GM21390 (cell line): ENCODE data around the gene TMEFF1.

Experiments
- ATAC-seq: cut with Tn5 transposase; IDR thresholded peaks from one replicate; pipeline ENCODE4 v1.9.1; 2021; ENCODE audit not compliant: unreplicated experiment

The TMEFF1 gene

DNA sequence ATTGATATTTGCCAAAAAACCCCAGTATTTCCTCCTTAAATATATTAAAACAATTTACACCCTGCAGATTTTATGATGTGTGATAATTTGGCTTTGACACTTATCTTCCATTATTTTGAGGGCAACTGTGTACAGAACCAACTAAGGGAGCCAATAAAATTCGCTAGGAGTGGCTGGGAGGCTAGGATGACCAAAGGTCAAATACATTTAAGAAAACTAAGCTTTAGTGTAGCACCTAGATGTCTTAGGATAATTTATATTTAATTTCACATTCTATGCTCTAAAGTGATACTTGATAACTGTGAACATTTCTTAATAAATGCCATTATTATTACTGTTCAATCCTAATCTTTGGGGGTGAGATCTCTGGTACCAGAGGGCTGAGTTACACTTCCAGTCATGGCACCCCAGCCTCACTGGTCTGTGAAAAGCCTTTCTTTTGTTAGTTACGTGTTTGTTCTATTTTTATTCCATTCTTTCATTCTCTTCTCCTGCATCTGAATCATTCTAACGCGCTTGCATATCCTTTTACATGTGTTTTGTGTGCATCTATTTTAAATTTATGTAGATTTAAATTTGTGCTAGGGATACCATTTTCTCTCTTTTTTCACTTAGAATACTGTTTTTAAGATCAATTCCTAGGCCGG, 26.9 kb upstream of the TMEFF1 start:
- no peak for ATAC-seq

DNA sequence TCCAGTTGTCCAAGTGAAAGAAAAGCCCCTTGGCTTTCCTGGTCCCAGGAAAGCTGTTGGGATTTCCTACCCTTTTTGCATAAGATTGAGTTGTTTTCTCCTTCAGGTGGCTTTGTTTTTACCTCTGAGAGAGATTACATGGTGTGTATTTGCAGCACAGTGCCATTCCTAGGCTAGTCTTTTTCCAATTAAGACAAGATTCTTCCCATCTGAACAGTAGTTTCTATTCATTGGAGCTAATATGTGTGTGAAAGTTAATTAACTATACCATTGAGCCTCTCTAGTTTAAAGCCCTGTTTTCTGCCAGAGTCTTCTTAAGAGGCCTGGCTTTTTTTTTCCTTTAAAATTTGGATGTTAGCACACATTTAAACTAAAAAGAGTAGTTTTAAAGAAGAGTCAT, 25.9 kb upstream of the TMEFF1 start:
- ATAC-seq, result no peak

- ATAC-seq, result no peak
These were observed 24.7 kb upstream of the TMEFF1 start for GRCh38 chr9:100448266-100448665.

- peak; percentile 81 for ATAC-seq
These were observed 23.5 kb upstream of the TMEFF1 start for GRCh38 chr9:100449420-100449819.

DNA sequence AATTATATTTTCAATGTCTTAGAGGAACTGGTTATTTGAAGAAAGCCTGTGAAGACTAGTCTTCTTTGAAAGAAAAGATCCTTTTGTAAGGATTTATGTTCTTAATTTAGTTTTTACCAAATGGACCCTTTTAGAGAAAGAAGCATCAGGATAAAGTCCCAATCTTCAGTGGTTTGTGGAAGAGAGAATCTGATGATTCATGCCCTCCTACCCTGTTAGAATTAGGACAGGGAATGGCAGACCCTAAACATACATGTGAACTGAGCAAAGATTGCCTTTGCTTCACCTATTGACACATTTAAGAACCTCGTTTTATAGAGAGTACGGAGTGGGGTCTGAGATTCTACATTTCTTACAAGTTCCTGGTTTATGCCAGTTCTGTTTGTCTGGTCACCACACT, 20.1 kb upstream of the TMEFF1 start:
- ATAC-seq, result no peak

- no peak for ATAC-seq
These were observed 17.5 kb upstream of the TMEFF1 start for GRCh38 chr9:100455470-100455869.

DNA sequence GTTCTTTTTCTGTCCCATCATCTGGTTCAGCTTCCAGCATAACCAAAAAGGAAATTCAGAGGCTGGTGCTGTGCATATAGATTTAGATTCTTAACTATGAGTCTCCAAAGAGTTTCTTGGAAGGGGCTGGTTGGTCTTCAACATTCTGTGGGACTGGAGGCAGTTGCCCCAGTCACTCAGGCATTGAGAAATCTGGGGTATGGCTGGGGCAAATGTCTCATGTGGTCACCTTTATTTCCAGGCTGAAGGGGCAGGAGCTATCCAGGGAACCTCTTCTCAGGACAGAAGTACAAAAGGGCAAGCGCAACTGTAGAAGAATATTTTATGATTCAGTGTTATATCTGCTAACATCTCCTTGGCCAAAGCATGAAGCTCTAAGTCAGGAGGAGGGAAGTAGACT, 15.4 kb upstream of the TMEFF1 start:
- no peak for ATAC-seq

- no peak for ATAC-seq
These were observed 13.0 kb upstream of the TMEFF1 start for GRCh38 chr9:100459963-100460362.

DNA sequence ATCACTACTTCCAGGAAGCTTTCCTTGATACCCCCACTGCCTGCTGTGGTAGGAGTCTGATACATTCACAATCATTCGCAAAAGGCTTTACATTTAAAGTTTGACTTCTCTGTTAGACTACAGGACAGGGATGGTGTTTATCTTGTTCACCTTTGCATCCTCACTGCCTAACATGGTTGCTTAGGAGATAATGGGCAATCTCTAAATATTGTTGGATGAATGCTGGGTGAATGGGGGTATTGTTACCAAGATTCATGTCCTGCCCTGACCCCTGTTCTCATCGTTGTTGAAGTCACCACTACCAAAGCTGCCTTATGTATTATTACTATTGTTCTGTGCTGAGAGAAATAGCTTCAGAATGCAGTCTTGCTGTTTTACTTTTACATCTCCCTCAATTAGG, 7.7 kb upstream of the TMEFF1 start:
- ATAC-seq, result no peak

DNA sequence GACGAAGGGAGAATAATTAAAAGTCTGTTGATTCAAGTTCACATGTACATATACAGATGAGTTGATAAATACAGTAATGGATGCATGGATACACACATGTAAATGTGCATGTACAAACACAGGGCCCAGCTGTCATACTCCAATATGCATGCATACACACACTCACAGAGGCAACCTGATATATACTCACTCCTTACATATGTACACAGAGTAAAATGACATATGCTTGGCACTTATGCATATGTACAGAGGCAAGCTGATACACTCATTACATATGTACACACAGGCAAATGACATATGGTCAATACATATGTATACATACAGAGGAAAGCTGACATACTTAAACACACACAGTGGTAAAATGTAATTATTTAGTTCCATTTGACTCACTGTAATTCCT, 7.2 kb upstream of the TMEFF1 start:
- ATAC-seq, result no peak

DNA sequence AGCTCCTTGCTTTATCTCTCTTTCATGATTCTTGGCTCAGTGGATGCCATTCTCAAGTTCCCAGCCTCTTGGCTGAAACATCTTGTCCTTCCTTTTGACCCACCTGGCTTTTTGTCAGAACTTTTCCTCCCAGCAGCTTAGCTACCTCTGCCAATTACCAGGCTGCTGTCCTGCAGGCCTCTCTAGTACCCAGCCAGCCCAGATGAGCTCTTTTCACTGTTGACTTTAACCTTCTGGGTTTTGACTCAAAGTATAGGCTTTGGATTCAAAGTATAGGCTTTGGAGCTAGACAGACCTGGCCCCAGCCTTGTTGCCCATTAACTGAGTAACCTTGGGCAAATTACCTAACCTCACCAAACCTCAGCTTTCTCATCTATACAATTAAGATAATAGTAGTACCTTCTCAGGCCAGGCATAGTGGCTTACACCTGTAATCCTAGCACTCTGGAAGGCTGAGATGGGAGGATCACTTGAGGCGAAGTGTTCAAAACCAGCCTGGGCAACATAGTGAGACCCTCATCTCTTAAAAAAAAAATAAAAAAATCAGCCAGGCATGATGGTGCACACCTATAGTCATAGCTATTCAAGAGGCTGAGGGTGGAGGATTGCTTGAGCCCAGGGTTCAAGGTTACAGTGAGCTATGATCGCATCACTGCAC, 6.6 kb upstream of the TMEFF1 start:
- no peak for ATAC-seq

DNA sequence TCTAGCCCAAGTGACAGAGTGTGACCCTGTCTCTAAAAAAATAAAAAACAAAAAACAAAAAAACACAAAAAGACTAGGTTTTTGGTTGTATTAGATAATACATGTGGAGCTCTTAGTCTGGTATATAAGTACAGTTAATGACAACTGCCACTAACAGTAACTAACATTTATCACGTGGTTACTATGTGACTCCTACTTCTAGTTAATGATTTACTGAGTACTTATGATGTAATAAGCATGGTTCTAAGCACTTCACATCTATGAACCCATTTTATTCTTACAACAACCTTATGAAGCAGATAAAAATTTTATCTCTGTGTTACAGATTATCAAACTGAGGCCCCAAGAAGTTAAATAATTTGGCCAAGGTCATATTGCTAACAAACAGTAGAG, 6.1 kb upstream of the TMEFF1 start:
- ATAC-seq, result no peak

DNA sequence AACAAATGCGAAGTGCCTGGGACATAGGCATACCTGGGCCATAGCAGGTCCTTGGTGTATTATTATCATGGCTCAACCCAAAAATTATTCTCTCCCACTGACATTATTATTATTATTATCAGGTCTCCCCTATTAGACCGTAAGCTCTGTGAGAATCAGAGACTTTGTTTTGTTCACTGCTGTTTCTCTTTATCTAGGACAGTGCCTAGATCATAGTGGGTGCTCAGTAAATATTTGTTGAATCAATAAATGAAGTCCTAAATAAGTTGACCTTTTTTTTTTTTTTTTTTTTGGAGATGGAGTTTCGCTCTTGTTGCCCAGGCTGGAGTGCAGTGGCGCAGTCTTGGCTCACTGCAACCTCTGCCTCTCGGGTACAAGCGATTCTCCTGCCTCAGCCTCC, 4.9 kb upstream of the TMEFF1 start:
- no peak for ATAC-seq

GRCh38 chr9:100472268-100472667, 681 bp upstream of the TMEFF1 start:
- no peak for ATAC-seq

DNA sequence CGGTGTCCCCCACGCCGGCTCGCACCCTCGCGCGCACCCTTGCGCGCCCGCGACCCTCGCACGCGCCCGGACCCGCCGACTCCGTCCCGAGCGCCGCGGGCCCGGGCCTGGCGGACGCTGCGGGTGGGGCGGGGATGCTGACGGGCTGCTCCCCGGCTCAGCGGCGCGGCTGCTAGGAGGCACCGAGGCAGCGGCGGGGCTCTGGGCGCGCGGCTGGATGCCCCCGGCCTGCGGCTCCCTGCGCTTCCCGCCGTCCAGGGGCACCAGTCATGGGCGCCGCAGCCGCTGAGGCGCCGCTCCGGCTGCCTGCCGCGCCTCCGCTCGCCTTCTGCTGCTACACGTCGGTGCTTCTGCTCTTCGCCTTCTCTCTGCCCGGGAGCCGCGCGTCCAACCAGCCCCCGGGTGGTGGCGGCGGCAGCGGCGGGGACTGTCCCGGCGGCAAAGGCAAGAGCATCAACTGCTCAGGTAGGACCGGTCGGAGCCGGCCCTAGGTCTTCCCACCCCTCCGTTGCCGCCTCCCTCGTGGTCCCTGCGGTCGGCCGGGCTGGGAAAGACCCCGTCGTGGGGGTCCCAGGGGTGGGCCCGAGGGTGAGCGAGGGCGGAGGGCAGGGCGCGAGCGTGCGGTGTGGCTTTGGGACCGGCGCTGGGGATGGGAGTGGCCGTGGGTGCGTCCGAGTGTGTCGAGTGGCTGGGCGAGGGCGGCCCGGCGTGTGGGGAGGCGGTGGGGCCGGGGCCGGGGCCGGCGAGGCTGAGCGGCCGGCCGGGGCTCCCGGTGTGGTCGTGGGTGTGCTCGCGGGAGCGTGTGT, 530 bp downstream of the TMEFF1 start:
- ATAC-seq, result peak; percentile 59

GRCh38 chr9:100474082-100474923, 1.4 kb downstream of the TMEFF1 start:
- ATAC-seq, result no peak

DNA sequence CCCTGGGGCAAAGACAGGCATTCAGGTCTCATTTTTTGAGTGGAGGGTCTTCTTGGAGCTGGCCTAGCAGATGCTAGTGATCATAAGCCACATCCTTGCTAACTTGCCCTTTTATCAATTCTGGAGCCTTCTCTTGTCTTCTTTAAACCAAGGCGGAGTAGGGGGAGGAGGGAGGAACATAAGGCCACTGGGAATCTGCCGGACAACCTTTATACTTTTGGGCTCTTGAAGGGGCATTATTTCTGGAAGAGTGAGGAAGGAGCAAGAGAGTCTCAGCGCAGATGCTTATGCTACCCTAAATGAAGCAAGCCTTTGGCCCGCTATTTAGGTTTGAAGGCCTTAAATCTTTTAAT, 2.0 kb downstream of the TMEFF1 start:
- no peak for ATAC-seq

DNA sequence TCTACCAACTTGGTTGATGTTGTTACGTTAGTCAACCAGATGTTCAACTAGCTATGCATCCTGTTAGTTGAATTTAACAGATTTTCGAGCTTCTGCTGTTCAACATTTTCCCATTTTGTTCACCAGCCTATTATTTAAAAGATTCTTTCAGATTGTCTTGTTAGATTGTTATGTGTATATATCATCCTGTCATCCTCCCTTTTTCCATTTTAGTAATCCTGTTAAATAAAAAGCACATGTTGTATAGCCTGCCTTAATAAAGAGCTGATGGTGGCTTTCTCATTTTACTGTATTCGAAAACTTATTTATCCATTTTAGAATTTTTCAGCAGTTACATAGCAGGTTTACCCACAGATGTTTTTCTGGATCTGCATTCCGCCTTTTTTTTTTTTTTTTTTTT, 4.3 kb downstream of the TMEFF1 start:
- ATAC-seq, result no peak

DNA sequence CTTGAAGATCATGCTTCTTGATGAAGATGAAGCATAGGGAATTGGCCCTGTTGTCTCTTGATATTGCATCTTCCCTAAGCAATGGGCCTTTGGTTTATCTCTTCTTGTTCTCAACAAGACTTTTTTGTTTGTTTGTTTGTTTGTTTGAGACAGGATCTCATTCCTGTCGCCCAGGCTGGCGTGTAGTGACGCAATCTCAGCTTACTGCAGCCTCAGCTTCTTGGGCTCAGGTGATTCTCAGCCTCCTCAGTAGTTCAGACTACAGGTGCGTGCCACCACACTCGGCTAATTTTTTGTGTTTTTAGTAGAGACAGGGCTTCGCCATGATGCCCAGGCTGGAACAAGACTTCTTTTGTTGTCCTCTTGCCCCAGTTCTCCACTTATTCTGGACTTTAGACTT, 5.2 kb downstream of the TMEFF1 start:
- ATAC-seq, result no peak

GRCh38 chr9:100479820-100480219, 6.9 kb downstream of the TMEFF1 start:
- ATAC-seq, result no peak

- no peak for ATAC-seq
These were observed 12.2 kb downstream of the TMEFF1 start for GRCh38 chr9:100485196-100485595.
